WTC11 (cell line): ENCODE results near the gene JOSD2. TPM values are rescaled to one million over a fixed set of nuclear protein-coding genes. Genes with fewer than 3 reads are reported as not detected.

Experiments used
- ATAC-seq: fragments of 200-7000 bp; cut with Tn5 transposase; 2 replicates; pipeline ENCODE4 v1.10.0; 2021; ENCODE audit warnings: mild to moderate bottlenecking, moderate library complexity
- CTCF ChIA-PET: fragments of 300-600 bp; sonication (Branson Sonifier 250); formaldehyde crosslinking; loops from one replicate; lab custom pipeline; 2021; ENCODE audit warnings: antibody characterized with exemption; lab: Charles Lee
- POLR2A ChIA-PET: fragments of 350-600 bp; sonication (Branson Sonifier 250); formaldehyde crosslinking; loops from one replicate; lab custom pipeline; 2021; ENCODE audit warnings: antibody characterized with exemption; lab: Charles Lee
- DNase-seq: peaks from one replicate; pipeline ENCODE4 v3.0.0; 2021; ENCODE audit warnings: low spot score
- H3K27ac Mint-ChIP-seq: 2 replicates; pipeline ENCODE4 v1.8.0; 2021; ENCODE audit warnings: mixed read lengths
- H3K27me3 Mint-ChIP-seq: 2 replicates; pipeline ENCODE4 v1.8.0; 2021; ENCODE audit warnings: low read depth, mild to moderate bottlenecking, moderate library complexity, mixed read lengths
- H3K36me3 Mint-ChIP-seq: 2 replicates; pipeline ENCODE4 v1.8.0; 2021; ENCODE audit warnings: mixed read lengths
- H3K4me1 Mint-ChIP-seq: 2 replicates; pipeline ENCODE4 v1.8.0; 2022; ENCODE audit warnings: mixed read lengths
- H3K4me3 Mint-ChIP-seq: 2 replicates; pipeline ENCODE4 v1.8.0; 2021; ENCODE audit warnings: mild to moderate bottlenecking, moderate library complexity, mixed read lengths
- H3K9me3 Mint-ChIP-seq: 2 replicates; pipeline ENCODE4 v1.8.0; 2021; ENCODE audit warnings: mixed read lengths
- AR ChIP-seq: fragments of 250-450 bp; sonication (Bioruptor Pico); IDR thresholded peaks from 2 replicates; pipeline ENCODE4 v1.9.0; 2021; ENCODE audit warnings: mild to moderate bottlenecking
- CDX4 ChIP-seq: fragments of 250-450 bp; sonication (Bioruptor Pico); IDR thresholded peaks from 2 replicates; pipeline ENCODE4 v1.9.0; 2021; ENCODE audit warnings: moderate library complexity, mild to moderate bottlenecking, inconsistent platforms, borderline replicate concordance
- CREB1 ChIP-seq: sonication (generic); formaldehyde crosslinking; IDR thresholded peaks from 2 replicates; pipeline ENCODE4 v1.8.0; 2023; ENCODE audit warnings: mild to moderate bottlenecking, missing genetic modification reagents
- CREM ChIP-seq: sonication (generic); formaldehyde crosslinking; IDR thresholded peaks from 2 replicates; pipeline ENCODE4 v1.8.1; 2022; ENCODE audit warnings: mild to moderate bottlenecking, missing genetic modification reagents, moderate library complexity
- ELF4 ChIP-seq: sonication (generic); formaldehyde crosslinking; IDR thresholded peaks from 2 replicates; pipeline ENCODE4 v1.8.1; 2022; ENCODE audit warnings: low read depth, mild to moderate bottlenecking, moderate library complexity, missing genetic modification reagents
- ETV6 ChIP-seq: sonication (generic); formaldehyde crosslinking; IDR thresholded peaks from 2 replicates; pipeline ENCODE4 v1.8.1; 2022; ENCODE audit warnings: mild to moderate bottlenecking, missing genetic modification reagents
- FOXK1 ChIP-seq: sonication (generic); formaldehyde crosslinking; IDR thresholded peaks from 2 replicates; pipeline ENCODE4 v1.8.0; 2022; ENCODE audit warnings: mild to moderate bottlenecking, moderate library complexity, missing genetic modification reagents
- MLX ChIP-seq: sonication (generic); formaldehyde crosslinking; IDR thresholded peaks from 2 replicates; pipeline ENCODE4 v1.8.1; 2023; ENCODE audit warnings: mild to moderate bottlenecking, missing genetic modification reagents, moderate library complexity
- MXD4 ChIP-seq: fragments of 250-450 bp; sonication (Bioruptor Pico); IDR thresholded peaks from 2 replicates; pipeline ENCODE4 v1.8.0; 2021; ENCODE audit warnings: mild to moderate bottlenecking, moderate library complexity, borderline replicate concordance
- NFYB ChIP-seq: sonication (generic); formaldehyde crosslinking; conservative IDR thresholded peaks from 2 replicates; pipeline ENCODE4 v1.8.0; 2022; ENCODE audit warnings: low read depth, missing genetic modification reagents
- SOX15 ChIP-seq: fragments of 250-450 bp; sonication (Bioruptor Pico); IDR thresholded peaks from 2 replicates; pipeline ENCODE4 v1.9.0; 2021; ENCODE audit warnings: mild to moderate bottlenecking
- TEAD4 ChIP-seq: sonication (generic); formaldehyde crosslinking; IDR thresholded peaks from 2 replicates; pipeline ENCODE4 v1.8.0; 2022; ENCODE audit warnings: mild to moderate bottlenecking, missing genetic modification reagents
- ZBTB21 ChIP-seq: sonication (generic); formaldehyde crosslinking; IDR thresholded peaks from 2 replicates; pipeline ENCODE4 v1.8.1; 2023; ENCODE audit warnings: mild to moderate bottlenecking, missing genetic modification reagents, borderline replicate concordance
- ZMAT4 ChIP-seq: fragments of 250-450 bp; sonication (Bioruptor Pico); IDR thresholded peaks from 2 replicates; pipeline ENCODE4 v1.9.0; 2021; ENCODE audit warnings: mild to moderate bottlenecking
- ZNF263 ChIP-seq: sonication (generic); formaldehyde crosslinking; IDR thresholded peaks from 2 replicates; pipeline ENCODE4 v1.8.1; 2022; ENCODE audit warnings: low read depth, mild to moderate bottlenecking, moderate library complexity, missing genetic modification reagents
- total RNA-seq: library from RNA; stranded (reverse); gene quantifications from 3 replicates; pipeline ENCODE4 v1.2.3, GENCODE V29; 2021

Gene JOSD2
- total RNA-seq, 1 experiment from 2014 or later: 4.0 TPM

GRCh38 chr19:50494186-50495019 lies 16.6 kb downstream of the JOSD2 start (continued):
- TF ChIP-seq TEAD4 (CRISPR knock-in tag): no peak

- ChIA-PET CTCF (interaction anchor here (1.4 kb wide), 1 partner anchor 136 kb away, joined by 3 read pairs; no protein-coding TSS in a partner anchor), POLR2A (no interaction called here)
- no peak for ATAC-seq
- Mint-ChIP-seq H3K4me3 (no peak overlapping the region), H3K9me3 (peaks cover 7% of the 10 kb centered on the region; the same call in 1 of the 2 replicates), H3K27me3 (peaks cover 84% of the 10 kb centered on the region), H3K36me3 (peaks cover 7% of the 10 kb centered on the region; the same call in 1 of the 2 replicates), H3K27ac (no peak overlapping the region), H3K4me1 (peaks cover 33% of the 10 kb centered on the region)
- no peak for DNase-seq
- TF ChIP-seq MLX (CRISPR knock-in tag): no peak
- TF ChIP-seq AR: no peak
- TF ChIP-seq CREB1 (CRISPR knock-in tag): no peak
- no peak for TF ChIP-seq NFYB
- TF ChIP-seq ZBTB21: no peak
- no peak for TF ChIP-seq CREM
- no peak for TF ChIP-seq CDX4
- TF ChIP-seq MXD4 (CRISPR knock-in tag): no peak
- no peak for TF ChIP-seq ZNF263 (CRISPR knock-in tag)
- TF ChIP-seq ZMAT4 (CRISPR knock-in tag): no peak
- TF ChIP-seq ELF4: no peak
- no peak for TF ChIP-seq FOXK1
- TF ChIP-seq SOX15 (CRISPR knock-in tag): no peak
Measured at GRCh38 chr19:50493171-50493570, 17.8 kb downstream of the JOSD2 start.

- H3K4me1 Mint-ChIP-seq: peaks cover 36% of the 10 kb centered on the region
- TF ChIP-seq ETV6 (CRISPR knock-in tag): no peak
Measured at GRCh38 chr19:50492303-50493052, 18.5 kb downstream of the JOSD2 start.

More at GRCh38 chr19:50492303-50493052, 18.5 kb downstream of the JOSD2 start:
- DNase-seq (no peak), ATAC-seq (peak; percentile 62)
- Mint-ChIP-seq H3K27me3 (peaks cover 91% of the 10 kb centered on the region), H3K27ac (no peak overlapping the region), H3K4me3 (0 out of 2 replicates have a peak overlapping the region, but pooled peaks have one; percentile 20), H3K9me3 (peaks cover 7% of the 10 kb centered on the region; the same call in 1 of the 2 replicates), H3K36me3 (peaks cover 7% of the 10 kb centered on the region; the same call in 1 of the 2 replicates)
- ChIA-PET CTCF (interaction anchor here (0.6 kb wide), 1 partner anchor 172 kb away, joined by 3 read pairs; no protein-coding TSS in a partner anchor), POLR2A (no interaction called here)
